ENCODE data around the gene PREX1.

Gene PREX1

GRCh38 chr20:48800177-48800576 lies 27.6 kb downstream of the PREX1 start:
- no peak for TF ChIP-seq CTCF (IDR thresholded peaks at IDR 0.05; ENCODE audit: low read length, missing control alignments)
- no peak overlapping the region for H3K4me3 ChIP-seq (replicated peaks; ENCODE audit: low read depth, low read length)
- no peak for DNase-seq (ENCODE audit: low read depth)

GRCh38 chr20:48799328-48800105 lies 28.3 kb downstream of the PREX1 start:
- DNase-seq (ENCODE audit: low read depth) = no peak
- TF ChIP-seq CTCF (IDR thresholded peaks at IDR 0.05; ENCODE audit: low read length, missing control alignments) = no peak
- no peak overlapping the region for H3K4me3 ChIP-seq (replicated peaks; ENCODE audit: low read depth, low read length)

- H3K4me3 ChIP-seq (replicated peaks; ENCODE audit: low read depth, low read length) = no peak overlapping the region
- TF ChIP-seq CTCF (IDR thresholded peaks at IDR 0.05; ENCODE audit: low read length, missing control alignments) = no peak
- DNase-seq (ENCODE audit: low read depth) = no peak
These were observed 29.7 kb downstream of the PREX1 start for GRCh38 chr20:48797850-48798747.

GRCh38 chr20:48797275-48797825 lies 30.4 kb downstream of the PREX1 start:
- TF ChIP-seq CTCF (IDR thresholded peaks at IDR 0.05; ENCODE audit: low read length, missing control alignments) = no peak
- DNase-seq (ENCODE audit: low read depth) = no peak
- H3K4me3 ChIP-seq (replicated peaks; ENCODE audit: low read depth, low read length) = no peak overlapping the region

GRCh38 chr20:48795732-48796131 lies 32.1 kb downstream of the PREX1 start:
- H3K4me3 ChIP-seq (replicated peaks; ENCODE audit: low read depth, low read length) = no peak overlapping the region
- DNase-seq (ENCODE audit: low read depth) = no peak
- no peak for TF ChIP-seq CTCF (IDR thresholded peaks at IDR 0.05; ENCODE audit: low read length, missing control alignments)

GRCh38 chr20:48794816-48795457 lies 32.9 kb downstream of the PREX1 start:
- DNase-seq (ENCODE audit: low read depth) = no peak
- no peak overlapping the region for H3K4me3 ChIP-seq (replicated peaks; ENCODE audit: low read depth, low read length)
- no peak for TF ChIP-seq CTCF (IDR thresholded peaks at IDR 0.05; ENCODE audit: low read length, missing control alignments)
